BE2C (cell line): Measurements from ENCODE around the gene STRBP.

Experiments
- DNase-seq: peaks from one replicate; pipeline ENCODE4 v3.0.0-alpha.2; 2020
- H3K27me3 ChIP-seq: fragments of 250-450 bp; sonication (Bioruptor Pico); 2 replicates; pipeline ENCODE4 v1.5.1; 2020; ENCODE audit warnings: mild to moderate bottlenecking
- H3K36me3 ChIP-seq: fragments of 250-450 bp; sonication (Bioruptor Pico); 2 replicates; pipeline ENCODE4 v1.5.1; 2020; ENCODE audit warnings: mild to moderate bottlenecking
- H3K4me1 ChIP-seq: fragments of 250-450 bp; sonication (Bioruptor Pico); 2 replicates; pipeline ENCODE4 v1.5.1; 2020
- H3K4me3 ChIP-seq: 2 replicates; pipeline ENCODE4 v1.5.1; 2011; ENCODE audit warnings: low read depth, low read length
- H3K9me3 ChIP-seq: fragments of 250-450 bp; sonication (Bioruptor Pico); 2 replicates; pipeline ENCODE4 v1.5.1; 2020
- CTCF ChIP-seq: IDR thresholded peaks from 2 replicates; pipeline ENCODE4 v1.5.1; 2012; ENCODE audit warnings: mild to moderate bottlenecking, low read depth, low read length

STRBP gene

GRCh38 chr9:123234853-123235252, 33.5 kb downstream of the STRBP start:
- TF ChIP-seq CTCF: no peak
- H3K4me1 ChIP-seq: 0 out of 2 replicates have a peak, but pooled peaks cover 4% of the 10 kb centered on the region

GRCh38 chr9:123232332-123232731, 36.1 kb downstream of the STRBP start:
- H3K4me3 ChIP-seq: no peak overlapping the region
- no peak for DNase-seq
- H3K27me3 ChIP-seq: no peaks in the 10 kb centered on the region
- no peak for TF ChIP-seq CTCF
- H3K4me1 ChIP-seq: 0 out of 2 replicates have a peak, but pooled peaks cover 4% of the 10 kb centered on the region
- H3K9me3 ChIP-seq: no peaks in the 10 kb centered on the region
- no peaks in the 10 kb centered on the region for H3K36me3 ChIP-seq

More at GRCh38 chr9:123234853-123235252, 33.5 kb downstream of the STRBP start:
- no peak for DNase-seq
- Histone ChIP-seq H3K9me3 (no peaks in the 10 kb centered on the region), H3K27me3 (no peaks in the 10 kb centered on the region), H3K4me3 (no peak overlapping the region), H3K36me3 (no peaks in the 10 kb centered on the region)

GRCh38 chr9:123231421-123231820, 37.0 kb downstream of the STRBP start:
- no peak for DNase-seq

GRCh38 chr9:123228967-123229366, 39.4 kb downstream of the STRBP start:
- Histone ChIP-seq H3K36me3 (no peaks in the 10 kb centered on the region), H3K4me1 (0 out of 2 replicates have a peak, but pooled peaks cover 4% of the 10 kb centered on the region), H3K27me3 (no peaks in the 10 kb centered on the region), H3K4me3 (no peak overlapping the region), H3K9me3 (no peaks in the 10 kb centered on the region)
- DNase-seq: no peak
- no peak for TF ChIP-seq CTCF

More at GRCh38 chr9:123231421-123231820, 37.0 kb downstream of the STRBP start:
- Histone ChIP-seq H3K4me1 (0 out of 2 replicates have a peak, but pooled peaks cover 4% of the 10 kb centered on the region), H3K36me3 (no peaks in the 10 kb centered on the region), H3K4me3 (no peak overlapping the region), H3K27me3 (no peaks in the 10 kb centered on the region), H3K9me3 (no peaks in the 10 kb centered on the region)
- no peak for TF ChIP-seq CTCF

- H3K9me3 ChIP-seq: no peaks in the 10 kb centered on the region
- no peak for DNase-seq
- no peaks in the 10 kb centered on the region for H3K36me3 ChIP-seq
- H3K4me3 ChIP-seq: no peak overlapping the region
- no peaks in the 10 kb centered on the region for H3K27me3 ChIP-seq
- 0 out of 2 replicates have a peak, but pooled peaks cover 4% of the 10 kb centered on the region for H3K4me1 ChIP-seq
- TF ChIP-seq CTCF: no peak
Measured at GRCh38 chr9:123225995-123226394, 42.4 kb downstream of the STRBP start.

GRCh38 chr9:123225374-123225813, 43.0 kb downstream of the STRBP start:
- no peaks in the 10 kb centered on the region for H3K27me3 ChIP-seq
- no peaks in the 10 kb centered on the region for H3K9me3 ChIP-seq
- no peaks in the 10 kb centered on the region for H3K36me3 ChIP-seq
- DNase-seq: peak; percentile 35
- peak; percentile 72 for TF ChIP-seq CTCF
- H3K4me1 ChIP-seq: 0 out of 2 replicates have a peak, but pooled peaks cover 2% of the 10 kb centered on the region
- H3K4me3 ChIP-seq: no peak overlapping the region
